RWPE1 (cell line): ENCODE results near the gene PGM1.

ENCODE experiments used
- CTCF ChIA-PET: fragments of 350-600 bp; sonication (Branson Sonifier 250); formaldehyde crosslinking; extraction: SDS; loops from one replicate; lab custom pipeline; 2021; lab: Yijun Ruan, JAX
- POLR2A ChIA-PET: fragments of 400-600 bp; formaldehyde crosslinking; extraction: SDS; loops from one replicate; lab custom pipeline; 2020; ENCODE audit warnings: antibody characterized with exemption; ENCODE audit not compliant: low non-redundant PET; lab: Yijun Ruan, JAX
- DNase-seq: peaks from one replicate; pipeline ENCODE4 v3.0.0; 2012; ENCODE audit warnings: low spot score
- H3K27ac ChIP-seq: fragments of 450-650 bp; 2 replicates; pipeline ENCODE4 v1.5.1; 2017
- CTCF ChIP-seq: fragments of 450-650 bp; conservative IDR thresholded peaks from 2 replicates; pipeline ENCODE4 v1.5.1; 2017; ENCODE audit warnings: low read depth, mild to moderate bottlenecking

Gene PGM1

DNA sequence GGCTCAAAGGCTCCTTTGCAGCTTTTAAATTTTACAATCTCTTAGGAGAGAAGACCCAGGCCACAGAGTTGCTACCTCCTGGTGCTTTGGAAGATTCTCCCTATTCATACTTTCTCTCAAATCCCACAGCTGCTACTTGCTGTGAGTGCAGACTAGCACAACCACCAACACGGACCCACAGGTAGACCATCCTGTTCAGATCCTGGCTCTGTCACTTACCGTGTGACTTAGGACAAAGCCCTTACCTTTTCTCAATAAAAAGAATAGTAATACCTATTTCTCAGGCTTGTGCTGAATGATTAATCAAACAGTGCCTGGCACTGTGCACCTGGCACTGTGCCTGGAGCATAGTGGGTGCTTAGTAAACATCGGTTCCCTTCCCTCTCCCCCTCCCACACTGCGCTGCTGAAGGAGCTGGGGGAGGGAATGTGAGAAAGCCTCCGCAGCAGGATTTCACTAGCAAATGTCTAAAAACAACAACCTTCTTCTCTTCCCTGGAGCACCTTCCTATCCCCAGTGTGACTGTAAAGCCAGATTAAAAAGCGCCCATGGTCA, 81.7 kb downstream of the PGM1 start:
- no peak for TF ChIP-seq CTCF
- DNase-seq = no peak
- ChIA-PET CTCF (interaction anchor here (1.1 kb wide), 1 partner anchor 39 kb away, joined by 3 read pairs; no protein-coding TSS in a partner anchor), POLR2A (no interaction called here)
- no peak overlapping the region for H3K27ac ChIP-seq

- TF ChIP-seq CTCF = no peak
- POLR2A ChIA-PET = no interaction called here
- no peak for DNase-seq
- CTCF ChIA-PET = no interaction called here
- H3K27ac ChIP-seq = no peak overlapping the region
Observed at GRCh38 chr1:63675420-63675931, 82.3 kb downstream of the PGM1 start.

DNA sequence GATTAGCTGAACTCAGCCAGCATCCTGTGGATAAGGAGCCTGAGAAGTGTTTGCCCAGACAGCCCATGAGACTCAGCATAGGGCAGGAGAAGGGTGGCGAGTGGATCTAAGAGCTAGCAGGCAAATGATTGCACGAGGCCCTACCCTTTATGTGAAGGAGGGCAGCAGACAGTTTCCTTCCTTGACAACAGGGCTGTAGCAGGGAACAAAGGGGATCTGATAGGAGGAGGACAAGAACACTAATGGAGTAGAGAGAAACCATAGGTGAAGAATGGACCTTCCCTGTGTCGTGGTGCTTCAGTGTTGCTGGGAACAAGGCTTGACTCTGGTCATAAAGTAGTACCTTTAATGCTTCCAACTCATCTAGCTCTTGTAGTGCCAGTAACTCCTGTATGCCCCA, 84.3 kb downstream of the PGM1 start:
- no peak for DNase-seq
- TF ChIP-seq CTCF = no peak
- CTCF ChIA-PET = no interaction called here
- H3K27ac ChIP-seq = no peak overlapping the region
- POLR2A ChIA-PET = no interaction called here

GRCh38 chr1:63678200-63678599, 85.0 kb downstream of the PGM1 start:
- ChIA-PET POLR2A (no interaction called here), CTCF (no interaction called here)
- TF ChIP-seq CTCF = no peak
- no peak for DNase-seq
- no peak overlapping the region for H3K27ac ChIP-seq

- POLR2A ChIA-PET = no interaction called here
- DNase-seq = no peak
- CTCF ChIA-PET = no interaction called here
- H3K27ac ChIP-seq = no peak overlapping the region
- TF ChIP-seq CTCF = no peak
Observed at GRCh38 chr1:63679076-63679475, 85.9 kb downstream of the PGM1 start.

- CTCF ChIA-PET = no interaction called here
- no peak overlapping the region for H3K27ac ChIP-seq
- POLR2A ChIA-PET = no interaction called here
- no peak for DNase-seq
- TF ChIP-seq CTCF = no peak
Observed at GRCh38 chr1:63679589-63679988, 86.4 kb downstream of the PGM1 start.
